Anterior cingulate cortex (tissue), 58 donors: ENCODE data around the gene MSI2.

ENCODE experiments used
- DNase-seq, 58 donors: peaks; one replicate each; lab custom pipeline; 2025; lab: John Stamatoyannopoulos, UW

The MSI2 gene

DNA sequence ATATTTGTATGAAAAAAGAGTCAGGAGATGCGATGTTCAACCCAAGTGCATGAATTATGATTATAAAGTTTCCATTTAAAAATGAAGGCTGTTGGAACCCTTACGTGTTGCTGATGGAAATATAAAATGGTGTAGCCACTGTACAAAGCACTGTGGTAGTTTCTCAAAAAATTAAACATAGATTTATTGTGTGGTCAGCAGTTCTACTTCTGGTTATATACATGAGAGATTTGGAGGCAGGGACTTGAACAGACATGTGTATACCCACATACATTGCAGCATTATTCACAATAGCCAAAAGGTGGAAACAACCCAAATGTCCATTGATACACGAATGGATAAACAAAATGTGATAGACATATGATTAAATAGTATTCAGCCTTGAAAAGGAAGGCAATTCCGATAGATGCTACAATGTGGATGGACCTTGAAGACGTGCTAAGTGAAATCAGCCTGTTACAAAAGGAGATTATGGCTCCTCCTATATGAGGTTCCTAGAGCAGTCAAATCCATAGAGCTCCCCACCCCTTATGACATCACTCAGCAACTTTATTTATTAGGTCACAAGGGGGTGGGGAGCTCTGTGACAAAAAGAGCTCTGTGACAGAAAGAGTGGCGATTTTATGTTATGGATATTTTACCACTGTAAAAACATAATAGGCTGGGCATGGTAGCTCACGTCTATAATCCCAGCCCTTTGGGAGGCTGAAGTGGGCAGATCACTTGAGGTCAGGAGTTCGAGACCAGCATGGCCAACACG, 106.7 kb downstream of the MSI2 start:
- no peak for DNase-seq

DNA sequence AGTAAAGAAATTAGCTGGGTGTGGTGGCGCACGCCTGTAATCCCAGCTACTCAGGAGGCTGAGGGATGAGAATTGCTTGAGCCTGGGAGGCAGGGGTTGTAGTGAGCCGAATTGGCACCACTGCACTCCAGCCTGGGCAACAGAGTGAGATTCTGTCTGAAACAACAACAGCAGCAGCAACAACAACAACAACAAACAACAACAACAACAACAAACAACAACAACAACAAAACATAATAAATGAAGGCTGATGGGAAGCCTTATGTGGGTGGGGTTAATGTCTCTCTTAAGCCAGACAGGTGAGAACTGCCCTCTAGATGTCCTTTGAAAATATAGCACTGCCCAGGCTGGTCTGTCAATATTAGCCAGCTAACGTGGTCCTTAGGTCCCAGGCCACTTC, 107.3 kb downstream of the MSI2 start:
- DNase-seq = no peak

- no peak for DNase-seq
These were observed 107.8 kb downstream of the MSI2 start for GRCh38 chr17:57363998-57364643.

GRCh38 chr17:57365420-57365819, 109.1 kb downstream of the MSI2 start:
- DNase-seq = no peak

- DNase-seq = no peak
These were observed 109.8 kb downstream of the MSI2 start for GRCh38 chr17:57366177-57366557.

DNA sequence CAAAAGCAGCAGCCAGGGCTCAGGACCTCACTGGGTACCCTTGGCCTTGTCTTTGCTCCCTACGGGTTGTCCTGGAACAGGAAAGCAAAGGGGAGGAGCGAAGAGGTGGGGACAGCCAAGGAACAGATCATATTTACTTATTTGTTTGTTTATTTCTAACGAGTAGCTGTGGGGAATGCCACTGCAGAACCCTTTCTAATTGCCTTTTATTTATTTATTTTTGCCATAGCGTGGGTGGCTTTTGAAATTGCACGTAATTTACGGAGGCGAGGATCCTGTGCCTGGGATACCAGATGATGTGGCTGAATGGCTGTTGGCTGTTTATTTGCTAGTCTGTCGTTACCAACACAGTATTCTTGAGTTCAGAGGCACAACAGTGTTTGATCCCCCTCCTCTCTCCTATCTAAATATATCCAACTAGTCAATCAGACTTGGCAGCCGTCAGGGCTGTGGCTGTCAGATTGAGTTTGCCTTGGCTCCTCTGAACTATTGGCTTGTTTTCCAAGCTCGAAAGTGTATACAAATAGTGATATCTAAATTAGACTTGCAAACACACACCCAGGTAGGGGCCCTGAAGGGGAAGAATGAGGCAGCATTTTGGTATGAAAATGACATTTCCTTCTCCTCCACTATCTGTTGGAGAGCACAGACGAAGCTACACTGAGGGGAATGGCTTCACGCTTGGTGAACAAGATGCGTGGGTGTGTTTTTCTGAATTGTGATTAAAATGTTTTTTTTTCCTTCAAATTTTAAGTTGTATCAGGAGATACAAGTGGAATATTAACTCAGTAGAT, 110.4 kb downstream of the MSI2 start:
- peak in 11 of 58 donors; percentile 2 to 36 (median 20) for DNase-seq

DNA sequence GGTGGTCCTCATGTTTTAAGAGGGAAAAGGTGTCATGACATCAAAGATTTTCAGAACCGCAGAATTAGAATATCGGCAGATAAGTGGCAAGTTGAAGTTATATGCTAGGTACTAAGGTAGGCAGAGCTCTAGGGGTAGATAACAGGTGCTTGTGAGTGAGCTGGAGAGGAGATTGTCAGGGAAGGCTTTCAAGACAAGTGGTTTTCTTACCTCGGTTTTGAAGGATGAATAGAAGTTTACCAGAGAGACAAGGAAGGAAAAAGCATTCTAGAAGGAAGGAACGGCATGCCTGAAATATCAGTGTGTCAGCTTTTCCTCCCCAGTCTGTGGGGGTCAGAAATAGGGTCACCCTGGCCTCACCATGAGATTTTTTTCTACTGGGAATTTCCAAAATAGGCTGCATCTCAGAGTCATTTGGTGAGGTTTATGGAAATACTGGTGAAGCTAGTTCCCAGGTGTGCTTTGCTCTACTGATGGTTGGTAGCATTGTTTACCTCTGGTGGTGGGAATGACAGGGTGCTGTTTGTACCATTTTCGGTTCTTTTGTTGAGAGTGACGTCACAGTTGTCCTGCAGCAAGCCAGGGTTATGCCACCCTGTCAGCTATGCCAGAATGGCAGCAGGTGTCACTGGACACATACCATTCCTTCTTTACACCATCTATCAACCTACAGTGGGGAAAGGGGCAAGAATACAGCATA, 112.5 kb downstream of the MSI2 start:
- DNase-seq = no peak

DNA sequence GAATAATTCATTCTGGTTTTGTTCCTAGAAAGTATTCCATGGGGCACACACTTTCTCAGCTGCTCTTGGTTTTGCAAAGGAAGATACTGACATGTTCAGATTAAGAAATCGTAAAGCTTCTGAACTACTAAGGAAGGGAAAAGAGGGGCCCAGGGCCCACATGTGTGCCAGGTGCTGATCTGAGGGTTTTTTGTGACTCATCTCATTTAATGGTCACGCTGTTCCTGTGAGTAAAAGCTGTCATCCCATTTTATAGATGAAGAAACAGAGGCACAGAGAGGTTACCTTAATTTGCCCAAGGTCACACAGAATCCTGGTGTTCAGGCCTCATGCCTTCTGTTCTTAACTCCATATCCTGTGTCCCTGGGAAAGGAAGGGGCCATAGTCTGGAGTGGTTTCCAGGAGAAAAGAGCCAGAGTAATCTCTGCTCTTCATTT, 113.2 kb downstream of the MSI2 start:
- no peak for DNase-seq

DNA sequence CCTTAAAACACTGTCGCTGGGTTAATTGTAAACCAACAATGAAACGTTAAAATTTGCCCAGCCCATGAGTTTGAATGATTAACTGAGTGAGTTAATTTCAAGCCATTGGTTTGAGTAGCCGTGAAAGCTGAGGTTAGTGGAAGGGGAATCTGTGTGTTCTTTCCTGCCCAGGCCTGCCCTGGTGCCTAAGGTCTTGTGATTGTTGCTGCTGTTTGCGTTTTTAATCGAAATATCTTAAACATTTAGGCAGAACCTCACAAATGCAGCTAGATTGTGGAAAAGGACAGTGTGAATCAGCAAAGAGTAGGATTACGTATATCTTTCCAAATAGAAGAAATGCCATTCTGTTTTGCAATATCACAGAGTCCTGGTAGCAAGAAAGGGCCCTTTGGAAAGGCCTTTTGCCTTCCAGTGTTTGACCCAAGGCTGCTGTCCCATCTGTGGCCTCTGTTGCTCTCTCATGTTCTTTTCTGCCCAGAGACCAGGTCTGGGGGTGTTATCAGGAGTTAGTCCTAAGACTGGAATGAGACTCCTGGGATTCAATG, 113.8 kb downstream of the MSI2 start:
- no peak for DNase-seq

GRCh38 chr17:57370619-57371018, 114.3 kb downstream of the MSI2 start:
- DNase-seq = no peak

GRCh38 chr17:57372156-57372555, 115.8 kb downstream of the MSI2 start:
- no peak for DNase-seq

DNA sequence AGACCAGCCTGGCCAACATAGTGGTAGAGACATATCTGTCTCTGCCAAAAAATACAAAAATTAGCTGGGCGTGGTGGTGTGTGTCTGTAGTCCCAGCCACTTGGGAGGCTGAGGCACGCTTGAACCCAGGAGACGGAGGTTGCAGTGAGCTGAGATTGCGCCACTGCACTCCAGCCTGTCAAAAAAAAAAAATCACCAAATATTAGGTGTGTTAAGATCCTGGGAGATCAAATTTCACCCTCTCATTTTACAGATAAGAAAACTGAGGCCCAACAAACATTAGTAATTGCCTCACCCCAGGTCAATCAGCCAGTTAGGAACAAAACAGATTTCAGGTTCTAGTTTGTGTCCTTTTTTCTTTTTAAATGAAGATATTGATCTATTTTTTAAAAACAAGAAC, 116.7 kb downstream of the MSI2 start:
- no peak for DNase-seq

DNA sequence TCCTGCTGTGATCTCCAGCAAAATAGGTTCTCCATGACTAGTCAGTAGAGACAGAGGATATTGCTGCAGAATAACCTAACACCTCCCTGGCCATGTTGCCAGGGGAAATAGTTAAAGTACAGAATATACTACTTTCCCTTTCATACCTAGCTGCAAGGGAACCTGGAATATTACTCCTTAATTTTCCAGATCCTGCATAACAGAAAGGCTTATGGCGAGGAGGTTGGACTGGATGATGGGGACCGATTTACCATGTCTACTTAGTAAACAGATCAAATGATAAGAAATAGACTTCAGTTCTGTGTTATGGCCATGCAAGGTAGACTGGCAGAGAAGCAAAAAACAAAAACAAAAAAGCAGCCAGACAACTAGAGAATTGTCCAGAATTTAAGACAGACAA, 117.4 kb downstream of the MSI2 start:
- no peak for DNase-seq

DNA sequence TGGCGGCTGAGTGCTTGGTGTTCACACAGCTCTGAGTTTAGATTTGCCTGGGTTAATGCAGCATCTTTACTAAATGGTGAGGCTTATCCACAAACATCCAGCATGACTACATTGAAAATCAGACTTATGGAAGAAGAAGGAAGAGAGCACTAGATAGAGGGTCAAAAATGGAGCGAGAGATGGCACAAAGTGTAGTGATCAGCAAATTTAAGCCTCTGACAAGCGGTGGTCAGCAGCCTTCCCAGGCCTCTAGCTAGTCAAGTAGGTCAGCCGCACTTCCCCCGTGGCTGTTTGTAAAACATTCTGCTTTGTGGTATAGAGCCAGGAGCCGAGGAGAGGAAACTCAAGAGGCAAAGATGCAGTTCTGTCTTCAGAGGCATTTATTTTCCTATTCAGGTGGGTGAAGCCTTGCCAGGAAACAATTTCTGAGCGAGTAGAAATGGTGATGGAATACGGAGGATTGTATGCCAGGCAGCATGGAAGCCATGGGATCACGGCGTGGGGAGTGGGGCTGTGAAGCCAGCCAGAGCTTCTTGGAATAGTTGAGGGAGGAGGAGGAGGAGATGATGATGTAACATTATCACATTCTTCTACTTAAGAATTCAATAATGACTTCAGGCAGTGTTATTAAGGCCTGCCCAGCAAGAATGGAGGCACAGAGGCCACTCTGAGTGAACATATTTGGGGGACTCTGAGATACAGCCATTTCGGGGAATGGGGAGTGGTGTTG, 118.9 kb downstream of the MSI2 start:
- no peak for DNase-seq

GRCh38 chr17:57375770-57376225, 119.5 kb downstream of the MSI2 start:
- no peak for DNase-seq

GRCh38 chr17:57377094-57377493, 120.8 kb downstream of the MSI2 start:
- no peak for DNase-seq

DNA sequence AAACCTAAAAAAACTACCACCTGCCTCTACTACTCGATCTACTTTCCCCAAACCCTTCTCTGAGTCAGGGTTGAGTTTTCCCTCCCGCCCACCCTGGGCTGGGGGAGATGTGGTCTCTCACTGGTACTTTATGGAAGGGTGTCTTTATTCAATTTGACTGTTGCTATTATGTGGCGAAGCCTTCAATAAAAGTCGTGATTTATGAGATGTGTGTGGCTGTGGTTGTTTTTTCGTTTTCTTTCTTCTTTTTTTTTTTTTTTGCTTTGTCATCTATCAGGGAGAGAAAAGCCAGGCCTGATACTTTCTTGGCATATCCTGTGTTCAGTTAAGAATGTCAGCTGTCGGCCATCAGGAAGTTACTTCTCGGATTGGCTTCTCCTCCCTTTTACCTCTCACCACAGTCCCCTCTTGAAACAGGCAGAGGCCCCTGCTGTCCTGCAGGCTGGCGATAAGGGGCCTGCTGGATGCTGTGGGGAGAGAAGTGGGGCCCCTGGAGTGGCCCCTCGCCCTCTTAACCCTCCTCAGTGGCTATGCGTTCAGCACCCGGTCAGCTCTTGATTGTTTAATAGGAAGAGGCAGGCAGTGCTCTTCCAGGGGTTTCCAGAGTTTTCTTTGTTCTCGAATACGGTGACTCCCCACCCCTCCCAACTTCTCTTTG, 123.0 kb downstream of the MSI2 start:
- DNase-seq = no peak

DNA sequence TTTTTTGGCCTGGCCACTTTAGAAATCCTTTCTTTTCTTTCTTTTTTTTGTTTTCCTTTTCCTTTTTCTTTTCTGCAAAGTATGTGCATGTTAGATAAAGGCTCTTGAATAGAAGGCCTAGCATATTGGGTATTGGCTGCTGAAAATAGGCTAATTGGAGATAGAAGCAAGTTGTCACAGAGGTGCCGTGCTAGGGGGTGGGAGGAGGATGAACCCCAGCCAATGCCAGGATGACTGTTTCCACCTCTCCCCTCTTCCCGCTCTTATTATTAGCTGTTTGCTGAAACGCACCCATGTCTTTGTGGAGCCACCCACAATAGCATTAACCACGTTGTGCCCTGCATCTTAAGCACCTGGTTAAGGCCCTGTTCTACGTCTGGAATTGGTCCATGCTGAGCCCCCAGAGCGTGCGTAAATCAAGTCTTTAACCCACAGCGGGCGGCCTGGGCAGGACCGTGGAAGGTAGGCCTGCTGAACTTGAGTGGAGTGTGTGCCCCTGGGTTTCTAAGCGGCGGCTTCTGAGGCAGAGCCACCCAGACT, 123.6 kb downstream of the MSI2 start:
- DNase-seq = no peak

DNA sequence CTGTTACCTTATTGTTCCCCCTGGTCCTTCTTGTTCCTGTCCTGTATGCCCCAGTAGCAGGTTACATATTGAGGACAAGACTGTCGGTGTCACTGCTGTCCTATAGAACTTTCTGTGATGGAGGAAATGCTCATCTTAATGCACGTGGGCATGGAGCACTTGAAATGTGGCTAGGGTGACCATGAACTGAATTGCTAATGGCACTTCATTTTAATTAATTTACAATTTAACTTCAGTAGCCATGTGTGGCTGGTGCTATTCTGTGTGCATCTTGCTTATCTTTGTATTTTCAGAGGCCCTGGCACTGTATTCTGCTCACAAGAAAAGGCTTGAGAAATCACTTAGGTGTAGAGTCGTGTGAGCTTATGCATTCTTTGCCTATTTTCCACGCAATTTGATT, 125.2 kb downstream of the MSI2 start:
- no peak for DNase-seq
